Measurements from ENCODE around the gene FAM149A. TPM values are rescaled to one million over a fixed set of nuclear protein-coding genes. Genes with fewer than 3 reads are reported as not detected.
A peak's percentile ranks its signal among the peaks of the same experiment; 100 is the strongest.

FAM149A gene
- total RNA-seq, 4 donors from 2014 or later: 0.83 to 11.4 (median 4.0) TPM

DNA sequence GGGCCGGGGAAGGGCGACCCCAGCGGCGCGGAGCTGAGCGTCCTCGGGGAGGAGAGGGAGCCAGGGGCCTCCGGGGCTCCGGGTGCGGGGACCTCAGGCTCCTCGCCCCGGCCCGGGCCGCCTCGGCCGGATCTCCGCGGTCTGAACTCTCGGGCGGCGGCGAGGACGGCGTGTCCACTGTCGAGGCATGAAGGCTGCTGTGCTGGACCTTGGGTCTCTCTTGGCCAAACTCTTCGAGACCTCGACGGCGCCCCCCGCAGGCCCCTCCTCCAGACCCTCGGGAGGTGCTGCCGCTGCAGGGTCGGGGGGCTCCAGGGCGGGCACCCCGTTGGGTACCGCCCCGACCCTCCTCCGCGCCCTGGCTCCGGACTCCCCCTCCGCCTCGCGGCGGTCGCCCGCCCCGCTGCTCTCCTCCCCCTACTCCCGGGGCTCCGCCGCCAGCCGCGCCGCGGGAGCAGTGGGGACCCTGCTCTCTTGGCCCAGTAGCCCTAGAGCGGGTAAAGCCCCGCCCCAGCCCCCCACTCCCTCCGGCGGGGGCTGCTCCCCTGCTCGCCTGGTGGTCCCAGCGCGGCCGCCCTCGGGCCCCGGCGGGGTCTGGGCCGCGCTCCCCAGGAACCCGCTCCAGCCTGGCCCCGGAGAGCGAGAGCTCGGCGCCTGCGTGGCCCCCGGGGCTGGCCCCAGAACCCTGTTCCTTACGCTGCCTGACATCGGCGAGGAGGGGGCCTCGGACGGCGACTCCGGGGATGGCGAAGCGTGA is 564 bp downstream of the FAM149A start:
- H3K9me3 ChIP-seq: no peaks in the 10 kb centered on the region
- H3K27ac ChIP-seq: peak overlapping the region; percentile 11 to 72 (median 44)
- peaks cover 0 to 26% (median 2%) of the 10 kb centered on the region in 4 donors for H3K27me3 ChIP-seq
- TF ChIP-seq POLR2A (IDR thresholded peaks at IDR 0.05): no peak
- no peak for TF ChIP-seq CTCF (IDR thresholded peaks at IDR 0.05)
- 0 to 8% methylated on average over 2 to 4 of the region's 83 CpGs for WGBS, 2 donors
- H3K4me3 ChIP-seq: peak overlapping the region; percentile 39 to 76 (median 63)
- intact Hi-C loops (cut with DNase I): no loop called here
- DNase-seq: no peak
- peaks cover 9 to 24% (median 11%) of the 10 kb centered on the region in 3 donors for H3K4me1 ChIP-seq
- H3K36me3 ChIP-seq: no peaks in the 10 kb centered on the region

- Histone ChIP-seq H3K27me3 (peaks cover 0 to 26% (median 2%) of the 10 kb centered on the region in 4 donors), H3K36me3 (no peaks in the 10 kb centered on the region), H3K4me1 (peaks cover 9 to 24% (median 11%) of the 10 kb centered on the region in 3 donors), H3K9me3 (no peaks in the 10 kb centered on the region), H3K4me3 (peak overlapping the region; percentile 39 to 76 (median 63)), H3K27ac (peak overlapping the region in 3 of 4 donors; percentile 21 to 72 (median 67))
- no peak for DNase-seq
- TF ChIP-seq CTCF (IDR thresholded peaks at IDR 0.05): no peak
- no peak for TF ChIP-seq POLR2A (IDR thresholded peaks at IDR 0.05)
- 7 to 24% methylated on average over 16 to 17 of the region's 17 CpGs for WGBS, 2 donors
- intact Hi-C loops (cut with DNase I): no loop called here
These were observed 1.3 kb downstream of the FAM149A start for GRCh38 chr4:186105647-186106321.

DNA sequence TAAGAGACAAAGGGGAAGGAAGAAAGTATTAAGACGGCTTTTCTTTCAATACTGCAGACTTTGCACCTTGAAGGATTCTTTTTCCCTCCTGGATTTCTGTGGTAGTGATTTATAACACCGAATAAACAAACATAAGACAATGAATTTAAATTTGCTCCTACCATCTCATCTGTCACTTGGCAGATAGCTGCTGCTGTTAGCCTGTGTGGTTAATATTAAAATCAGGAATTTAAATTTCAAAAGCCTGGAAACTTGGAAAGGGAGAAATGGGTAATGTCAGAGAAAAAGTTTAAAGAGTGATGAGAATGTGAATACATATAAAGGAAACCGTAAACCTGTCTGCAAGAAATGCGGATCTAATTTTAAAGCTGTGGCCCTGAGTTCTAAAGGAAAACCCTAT is 3.4 kb downstream of the FAM149A start:
- 62 to 71% methylated on average over 4 of the region's 4 CpGs for WGBS, 2 donors
- TF ChIP-seq CTCF (IDR thresholded peaks at IDR 0.05) (no peak), POLR2A (IDR thresholded peaks at IDR 0.05) (no peak)
- Histone ChIP-seq H3K4me1 (peaks cover 9 to 24% (median 11%) of the 10 kb centered on the region in 3 donors), H3K27ac (no peak overlapping the region), H3K36me3 (no peaks in the 10 kb centered on the region), H3K27me3 (peaks cover 0 to 26% (median 2%) of the 10 kb centered on the region in 4 donors), H3K4me3 (no peak overlapping the region), H3K9me3 (no peaks in the 10 kb centered on the region)
- no peak for DNase-seq
- intact Hi-C loops (cut with DNase I): no loop called here

DNA sequence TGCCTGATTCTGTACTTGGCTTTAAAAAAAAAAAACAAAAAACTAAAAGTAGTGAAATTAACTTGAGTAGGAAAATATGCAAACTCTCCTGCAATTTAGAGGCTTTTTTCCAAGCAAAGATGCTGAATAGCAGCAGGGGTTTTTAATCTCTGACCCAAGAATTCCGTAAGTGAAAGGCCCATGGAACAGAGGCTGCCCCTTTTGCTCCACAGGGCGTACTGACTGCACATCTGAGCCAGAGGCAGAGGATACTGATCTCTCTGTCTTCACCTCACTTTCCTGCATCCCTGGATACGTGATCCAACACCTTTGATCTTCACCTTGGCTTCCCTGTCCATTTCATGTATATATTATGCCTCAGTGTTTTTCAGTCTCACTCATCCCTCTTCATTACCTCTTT is 3.9 kb downstream of the FAM149A start:
- Histone ChIP-seq H3K9me3 (no peaks in the 10 kb centered on the region), H3K27ac (no peak overlapping the region), H3K36me3 (no peaks in the 10 kb centered on the region), H3K4me3 (no peak overlapping the region), H3K27me3 (peaks cover 0 to 23% (median 2%) of the 10 kb centered on the region in 4 donors), H3K4me1 (peaks cover 9 to 24% (median 11%) of the 10 kb centered on the region in 3 donors)
- no peak for DNase-seq
- 78 to 84% methylated on average over 3 of the region's 3 CpGs for WGBS, 2 donors
- intact Hi-C loops (cut with DNase I): no loop called here
- no peak for TF ChIP-seq POLR2A (IDR thresholded peaks at IDR 0.05)
- no peak for TF ChIP-seq CTCF (IDR thresholded peaks at IDR 0.05)

- Histone ChIP-seq H3K27me3 (peaks cover 0 to 15% (median 2%) of the 10 kb centered on the region in 4 donors), H3K4me3 (no peak overlapping the region), H3K4me1 (peaks cover 9 to 21% (median 11%) of the 10 kb centered on the region in 3 donors), H3K9me3 (no peaks in the 10 kb centered on the region), H3K27ac (no peak overlapping the region), H3K36me3 (no peaks in the 10 kb centered on the region)
- WGBS, 2 donors: 73% methylated on average over 4 of the region's 4 CpGs
- DNase-seq: no peak
- TF ChIP-seq POLR2A (IDR thresholded peaks at IDR 0.05) (no peak), CTCF (IDR thresholded peaks at IDR 0.05) (no peak)
- intact Hi-C loops (cut with DNase I): no loop called here
These were observed 4.7 kb downstream of the FAM149A start for GRCh38 chr4:186109245-186109644.

Data from esophagus squamous epithelium (tissue), 5 donors.